Ascending aorta (tissue), 2 donors: Measurements from ENCODE around the gene CCR2. TPM values are rescaled to one million over a fixed set of nuclear protein-coding genes. Genes with fewer than 3 reads are reported as not detected.

Experiments used
- DNase-seq, 2 donors: peaks; one replicate each; pipeline ENCODE4 v3.0.0-alpha.2; 2019; ENCODE audit warnings: low spot score in 2 of 2
- H3K27ac ChIP-seq, 2 donors: fragments of 200-600 bp; sonication (generic); one replicate each; pipeline ENCODE4 v1.5.1; 2016 to 2017; ENCODE audit warnings: mild to moderate bottlenecking in 1 of 2
- H3K27me3 ChIP-seq: fragments of 200-600 bp; sonication (generic); one replicate; pipeline ENCODE4 v1.5.1; 2017
- H3K36me3 ChIP-seq, 2 donors: fragments of 200-600 bp; sonication (generic); one replicate each; pipeline ENCODE4 v1.5.1; 2016
- H3K4me1 ChIP-seq, 2 donors: fragments of 200-600 bp; sonication (generic); one replicate each; pipeline ENCODE4 v1.5.1; 2016 to 2017; ENCODE audit warnings: mild to moderate bottlenecking in 1 of 2
- H3K4me3 ChIP-seq, 2 donors: fragments of 200-600 bp; sonication (generic); one replicate each; pipeline ENCODE4 v1.5.1; 2016 to 2017; ENCODE audit warnings: mild to moderate bottlenecking in 1 of 2
- H3K9me3 ChIP-seq, 2 donors: fragments of 200-600 bp; sonication (generic); one replicate each; pipeline ENCODE4 v1.5.1; 2016
- intact Hi-C: fragments of 100-400 bp; cut with DNase I; formaldehyde crosslinking; loops from one replicate; pipeline ENCODE4 v1.15.1; 2023
- total RNA-seq: library from RNA; depleted of rRNA; stranded (reverse); fragments of >200 nt; gene quantifications from one replicate; pipeline ENCODE4 v1.1.0, GENCODE V29; 2016
- TF ChIP-seq, protein P1 (sequence below), 3 experiments: fragments of 200-600 bp in 2 of 3; fragments of 450-650 bp in 1 of 3; sonication (generic) in 2 of 3; IDR thresholded peaks; one replicate each; pipeline ENCODE4 v1.5.1; 2016 to 2019; ENCODE audit warnings: antibody characterized with exemption in 3 of 3, mild to moderate bottlenecking in 1 of 3, moderate library complexity in 1 of 3

CCR2 gene
- total RNA-seq, 1 donor from 2014 or later = 0.11 TPM

DNA sequence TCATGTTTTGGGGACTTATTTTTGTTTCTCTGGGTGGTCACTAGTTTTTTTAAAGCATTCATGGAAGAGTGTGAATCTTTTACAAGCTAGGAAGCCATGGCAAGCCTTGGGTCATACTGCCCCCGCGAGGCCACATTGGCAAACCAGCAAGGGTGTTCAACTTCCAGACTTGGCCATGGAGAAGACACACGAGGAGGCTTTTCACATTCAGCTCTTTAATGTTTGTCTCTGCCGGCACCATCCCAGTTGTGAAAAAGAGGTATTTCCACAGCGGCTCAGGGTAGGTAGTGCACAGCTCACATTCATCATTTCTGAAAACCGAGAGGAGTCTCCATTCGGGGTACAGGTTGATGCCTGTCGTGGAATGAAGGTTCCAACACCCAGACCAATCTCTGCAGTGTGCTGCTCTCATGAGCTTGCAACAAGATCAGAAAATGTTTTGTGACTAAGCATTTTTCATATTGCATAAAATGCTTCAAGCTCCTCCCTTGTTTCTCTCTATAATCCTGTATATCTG lies 24.6 kb downstream of the CCR2 start:
- no peaks in the 10 kb centered on the region for H3K4me1 ChIP-seq
- H3K27me3 ChIP-seq = no peaks in the 10 kb centered on the region
- intact Hi-C loops = no loop called here
- TF ChIP-seq, protein P1, sequence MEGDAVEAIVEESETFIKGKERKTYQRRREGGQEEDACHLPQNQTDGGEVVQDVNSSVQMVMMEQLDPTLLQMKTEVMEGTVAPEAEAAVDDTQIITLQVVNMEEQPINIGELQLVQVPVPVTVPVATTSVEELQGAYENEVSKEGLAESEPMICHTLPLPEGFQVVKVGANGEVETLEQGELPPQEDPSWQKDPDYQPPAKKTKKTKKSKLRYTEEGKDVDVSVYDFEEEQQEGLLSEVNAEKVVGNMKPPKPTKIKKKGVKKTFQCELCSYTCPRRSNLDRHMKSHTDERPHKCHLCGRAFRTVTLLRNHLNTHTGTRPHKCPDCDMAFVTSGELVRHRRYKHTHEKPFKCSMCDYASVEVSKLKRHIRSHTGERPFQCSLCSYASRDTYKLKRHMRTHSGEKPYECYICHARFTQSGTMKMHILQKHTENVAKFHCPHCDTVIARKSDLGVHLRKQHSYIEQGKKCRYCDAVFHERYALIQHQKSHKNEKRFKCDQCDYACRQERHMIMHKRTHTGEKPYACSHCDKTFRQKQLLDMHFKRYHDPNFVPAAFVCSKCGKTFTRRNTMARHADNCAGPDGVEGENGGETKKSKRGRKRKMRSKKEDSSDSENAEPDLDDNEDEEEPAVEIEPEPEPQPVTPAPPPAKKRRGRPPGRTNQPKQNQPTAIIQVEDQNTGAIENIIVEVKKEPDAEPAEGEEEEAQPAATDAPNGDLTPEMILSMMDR (IDR thresholded peaks at IDR 0.05) = peak in 2 of 3 experiments; percentile 9 to 30
- H3K9me3 ChIP-seq = no peaks in the 10 kb centered on the region
- H3K27ac ChIP-seq = no peak overlapping the region
- no peak overlapping the region for H3K4me3 ChIP-seq
- peak in 1 of 2 donors; percentile 71 for DNase-seq
- no peaks in the 10 kb centered on the region for H3K36me3 ChIP-seq

- H3K4me3 ChIP-seq = no peak overlapping the region
- no peaks in the 10 kb centered on the region for H3K4me1 ChIP-seq
- H3K27me3 ChIP-seq = no peaks in the 10 kb centered on the region
- H3K9me3 ChIP-seq = no peaks in the 10 kb centered on the region
- no peaks in the 10 kb centered on the region for H3K36me3 ChIP-seq
- no peak for DNase-seq
- intact Hi-C loops = no loop called here
- no peak overlapping the region for H3K27ac ChIP-seq
- TF ChIP-seq, protein P1 (IDR thresholded peaks at IDR 0.05) = no peak
Measured at GRCh38 chr3:46380471-46381221, 26.7 kb downstream of the CCR2 start.

GRCh38 chr3:46381625-46382024 lies 27.7 kb downstream of the CCR2 start:
- intact Hi-C loops = no loop called here
- H3K9me3 ChIP-seq = no peaks in the 10 kb centered on the region
- H3K27me3 ChIP-seq = no peaks in the 10 kb centered on the region
- H3K4me1 ChIP-seq = no peaks in the 10 kb centered on the region
- H3K4me3 ChIP-seq = no peak overlapping the region
- no peak for DNase-seq
- TF ChIP-seq, protein P1 (IDR thresholded peaks at IDR 0.05) = no peak
- no peaks in the 10 kb centered on the region for H3K36me3 ChIP-seq
- no peak overlapping the region for H3K27ac ChIP-seq

DNA sequence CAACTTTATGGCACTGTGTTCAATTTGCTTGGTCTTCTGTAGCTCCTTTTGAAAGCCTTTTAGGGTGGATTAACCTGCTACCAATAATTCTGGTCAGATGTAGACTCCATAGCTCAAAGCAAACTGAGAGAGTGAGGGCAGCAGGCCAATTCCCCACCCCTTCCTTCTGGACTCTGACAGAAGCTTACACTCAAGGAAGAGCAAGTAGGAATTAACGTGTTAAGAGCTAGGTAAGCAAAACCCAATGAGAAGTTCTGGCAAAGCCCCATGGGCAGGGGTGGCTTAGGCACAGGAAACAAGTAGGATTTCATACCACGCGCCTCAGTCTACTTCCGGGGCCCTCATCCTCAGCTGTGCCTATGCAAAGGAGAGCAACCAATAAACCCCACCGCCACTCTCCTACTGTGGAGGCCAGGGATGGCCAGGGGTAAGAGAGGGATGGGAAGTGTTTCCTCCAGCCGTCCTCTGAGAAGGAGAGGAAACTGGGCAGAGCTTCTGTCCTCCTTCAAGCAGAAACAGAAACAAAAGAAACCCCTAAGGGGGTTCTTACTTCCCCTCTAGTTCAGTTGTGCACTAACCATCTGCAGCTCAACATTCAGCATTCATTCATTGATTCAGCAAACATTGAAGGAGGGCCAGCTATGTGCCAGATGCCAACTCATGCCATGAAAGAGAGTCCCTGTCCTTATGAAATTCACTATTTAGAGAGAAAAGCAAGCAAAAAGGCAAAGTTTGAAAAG lies 29.5 kb downstream of the CCR2 start:
- Histone ChIP-seq H3K9me3 (no peaks in the 10 kb centered on the region), H3K36me3 (no peaks in the 10 kb centered on the region), H3K4me1 (no peaks in the 10 kb centered on the region), H3K27me3 (no peaks in the 10 kb centered on the region), H3K4me3 (no peak overlapping the region), H3K27ac (no peak overlapping the region)
- TF ChIP-seq, protein P1 (IDR thresholded peaks at IDR 0.05) = no peak
- DNase-seq = no peak
- intact Hi-C loops = no loop called here

DNA sequence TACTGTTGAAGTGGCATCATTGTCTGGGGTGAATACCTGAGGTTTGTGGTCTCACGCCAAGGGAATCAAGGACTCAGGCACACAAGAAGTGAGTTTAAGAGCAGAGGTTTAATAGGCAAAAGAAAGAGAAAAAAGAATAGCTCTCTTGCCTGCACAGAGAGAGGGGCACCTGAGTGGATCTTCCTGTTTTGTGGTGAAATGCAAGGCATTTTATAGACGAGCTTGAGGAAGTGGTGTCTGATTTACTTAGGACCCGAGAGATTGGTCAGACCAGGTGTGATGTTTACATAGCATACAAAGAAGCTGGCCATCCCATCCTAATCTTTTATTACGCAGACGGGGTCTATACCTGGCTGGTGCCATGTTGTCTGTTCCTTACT lies 30.0 kb downstream of the CCR2 start:
- Histone ChIP-seq H3K9me3 (no peaks in the 10 kb centered on the region), H3K4me1 (no peaks in the 10 kb centered on the region), H3K27ac (no peak overlapping the region), H3K4me3 (no peak overlapping the region), H3K27me3 (no peaks in the 10 kb centered on the region), H3K36me3 (no peaks in the 10 kb centered on the region)
- TF ChIP-seq, protein P1 (IDR thresholded peaks at IDR 0.05) = no peak
- no peak for DNase-seq
- intact Hi-C loops = no loop called here
